WERI-Rb-1 (cell line): Measurements from ENCODE around the gene TFF3.
"Not testable (repeated sequence)": the region's sequence is repeated elsewhere in the genome, so short reads cannot be mapped to it uniquely, and the experiment has no call there.

Experiments
- DNase-seq: peaks from one replicate; pipeline ENCODE4 v3.0.0-alpha.2; 2020
- H3K27ac ChIP-seq: fragments of 250-450 bp; sonication (Bioruptor Pico); 2 replicates; pipeline ENCODE4 v1.5.1; 2020; ENCODE audit warnings: mild to moderate bottlenecking, moderate library complexity
- H3K27me3 ChIP-seq: fragments of 250-450 bp; sonication (Bioruptor Pico); 2 replicates; pipeline ENCODE4 v1.5.1; 2021; ENCODE audit warnings: mild to moderate bottlenecking, low read depth, moderate library complexity; ENCODE audit not compliant: insufficient read depth, severe bottlenecking
- H3K36me3 ChIP-seq: fragments of 250-450 bp; sonication (Bioruptor Pico); 2 replicates; pipeline ENCODE4 v1.5.1; 2020; ENCODE audit warnings: mild to moderate bottlenecking, moderate library complexity
- H3K4me3 ChIP-seq: 2 replicates; pipeline ENCODE4 v1.5.1; 2011; ENCODE audit warnings: low read depth, mild to moderate bottlenecking, control low read depth, low read length
- H3K9me3 ChIP-seq: fragments of 250-450 bp; sonication (Bioruptor Pico); 2 replicates; pipeline ENCODE4 v1.5.1; 2021; ENCODE audit warnings: mild to moderate bottlenecking, moderate library complexity; ENCODE audit not compliant: severe bottlenecking
- TF ChIP-seq, protein P1 (sequence below): IDR thresholded peaks from 2 replicates; pipeline ENCODE4 v1.5.1; 2011; ENCODE audit warnings: low read depth, mild to moderate bottlenecking, control low read depth, inconsistent platforms, low read length

Gene TFF3

DNA sequence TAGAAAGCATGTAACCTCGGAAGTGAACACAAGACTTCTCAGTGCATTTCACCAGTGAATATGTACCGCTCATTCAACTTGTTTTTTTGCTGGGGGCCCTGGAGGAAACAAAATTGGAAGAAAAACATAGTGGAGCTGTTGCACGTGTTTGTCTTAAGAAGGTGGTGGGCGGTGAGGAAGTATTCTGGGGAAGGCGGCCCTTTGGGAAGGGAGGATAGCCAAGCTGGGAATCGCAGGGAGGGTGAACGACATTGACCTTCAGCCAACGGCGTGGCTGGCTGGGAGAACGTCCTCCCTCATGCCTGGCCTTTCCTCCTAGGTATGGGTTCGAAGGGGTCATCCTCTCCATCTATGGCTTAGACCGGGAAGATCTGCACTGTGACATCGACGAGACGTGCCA lies 19.4 kb downstream of the TFF3 start:
- DNase-seq = no peak
- Histone ChIP-seq H3K9me3 (no peaks in the 10 kb centered on the region), H3K4me3 (no peak overlapping the region), H3K36me3 (peaks cover 24% of the 10 kb centered on the region), H3K27me3 (no peaks in the 10 kb centered on the region), H3K27ac (no peak overlapping the region)
- TF ChIP-seq, protein P1, sequence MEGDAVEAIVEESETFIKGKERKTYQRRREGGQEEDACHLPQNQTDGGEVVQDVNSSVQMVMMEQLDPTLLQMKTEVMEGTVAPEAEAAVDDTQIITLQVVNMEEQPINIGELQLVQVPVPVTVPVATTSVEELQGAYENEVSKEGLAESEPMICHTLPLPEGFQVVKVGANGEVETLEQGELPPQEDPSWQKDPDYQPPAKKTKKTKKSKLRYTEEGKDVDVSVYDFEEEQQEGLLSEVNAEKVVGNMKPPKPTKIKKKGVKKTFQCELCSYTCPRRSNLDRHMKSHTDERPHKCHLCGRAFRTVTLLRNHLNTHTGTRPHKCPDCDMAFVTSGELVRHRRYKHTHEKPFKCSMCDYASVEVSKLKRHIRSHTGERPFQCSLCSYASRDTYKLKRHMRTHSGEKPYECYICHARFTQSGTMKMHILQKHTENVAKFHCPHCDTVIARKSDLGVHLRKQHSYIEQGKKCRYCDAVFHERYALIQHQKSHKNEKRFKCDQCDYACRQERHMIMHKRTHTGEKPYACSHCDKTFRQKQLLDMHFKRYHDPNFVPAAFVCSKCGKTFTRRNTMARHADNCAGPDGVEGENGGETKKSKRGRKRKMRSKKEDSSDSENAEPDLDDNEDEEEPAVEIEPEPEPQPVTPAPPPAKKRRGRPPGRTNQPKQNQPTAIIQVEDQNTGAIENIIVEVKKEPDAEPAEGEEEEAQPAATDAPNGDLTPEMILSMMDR = no peak

GRCh38 chr21:42294273-42294880 lies 20.8 kb downstream of the TFF3 start:
- no peak for DNase-seq
- no peak overlapping the region for H3K27ac ChIP-seq
- no peaks in the 10 kb centered on the region for H3K9me3 ChIP-seq
- no peak overlapping the region for H3K4me3 ChIP-seq
- TF ChIP-seq, protein P1 = no peak
- no peaks in the 10 kb centered on the region for H3K27me3 ChIP-seq
- peaks cover 33% of the 10 kb centered on the region for H3K36me3 ChIP-seq

DNA sequence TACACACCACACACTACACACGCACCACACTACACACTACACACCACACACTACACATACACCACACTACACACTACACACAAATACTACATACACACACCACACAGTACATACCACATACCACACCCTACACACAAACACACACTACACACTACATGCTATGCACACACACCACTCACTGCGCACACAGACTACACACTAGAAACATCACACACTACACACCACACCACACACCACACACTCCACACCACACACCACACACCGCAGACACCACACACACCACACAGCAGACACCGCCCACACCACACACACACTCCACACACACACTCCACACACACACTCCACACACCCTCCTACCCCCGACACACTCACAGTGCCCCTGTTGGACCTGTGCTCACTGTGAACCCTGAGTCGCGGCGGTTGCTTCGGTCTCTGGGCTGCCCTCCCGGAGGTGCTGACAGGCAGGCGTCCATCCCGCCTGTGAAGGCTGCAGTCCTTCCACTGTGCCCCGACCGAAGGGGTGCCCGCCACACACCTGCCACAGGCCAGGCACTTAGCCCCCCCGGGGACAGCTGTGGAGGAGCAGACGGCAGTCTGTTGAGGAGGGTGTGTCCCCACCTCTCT lies 21.4 kb downstream of the TFF3 start:
- no peak overlapping the region for H3K27ac ChIP-seq

DNA sequence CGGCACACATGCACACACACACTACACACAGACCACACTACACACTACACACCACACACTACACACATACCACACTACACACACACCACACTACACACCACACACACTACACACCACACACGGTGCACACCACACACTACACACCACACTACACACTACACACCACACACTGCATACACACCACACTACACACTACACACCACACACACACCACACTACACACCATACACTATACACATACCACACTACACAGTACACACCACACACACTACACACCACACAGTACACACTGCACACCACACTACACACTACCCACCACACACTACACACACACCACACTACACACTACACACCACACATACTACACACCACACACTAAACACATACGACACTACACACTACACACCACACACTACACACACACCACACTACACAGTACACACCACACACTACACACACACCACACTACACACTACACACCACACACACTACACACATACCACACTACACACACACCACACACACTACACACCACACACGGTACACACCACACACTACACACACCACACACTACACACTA lies 22.6 kb downstream of the TFF3 start:
- not testable (repeated sequence) for H3K4me3 ChIP-seq, DNase-seq, H3K27ac ChIP-seq, H3K27me3 ChIP-seq, H3K9me3 ChIP-seq
- peaks cover 45% of the 10 kb centered on the region for H3K36me3 ChIP-seq

More for the DNA sequence above, 21.4 kb downstream of the TFF3 start:
- no peak for DNase-seq
- no peak overlapping the region for H3K4me3 ChIP-seq
- H3K9me3 ChIP-seq = no peaks in the 10 kb centered on the region
- H3K27me3 ChIP-seq = no peaks in the 10 kb centered on the region
- H3K36me3 ChIP-seq = peaks cover 37% of the 10 kb centered on the region
- TF ChIP-seq, protein P1 = no peak

- DNase-seq = no peak
- H3K27ac ChIP-seq = no peak overlapping the region
- no peak overlapping the region for H3K4me3 ChIP-seq
- TF ChIP-seq, protein P1 = no peak
- no peaks in the 10 kb centered on the region for H3K27me3 ChIP-seq
- H3K9me3 ChIP-seq = no peaks in the 10 kb centered on the region
- H3K36me3 ChIP-seq = peaks cover 50% of the 10 kb centered on the region
These were observed 23.3 kb downstream of the TFF3 start for GRCh38 chr21:42291751-42292562.
